GM21737 (cell line): Measurements from ENCODE around the gene GABRR2.
"Not testable (repeated sequence)": the region's sequence is repeated elsewhere in the genome, so short reads cannot be mapped to it uniquely, and the experiment has no call there.

ENCODE experiments used
- ATAC-seq: cut with Tn5 transposase; IDR thresholded peaks from one replicate; pipeline ENCODE4 v1.9.1; 2021; ENCODE audit warnings: mild to moderate bottlenecking, moderate library complexity; ENCODE audit not compliant: unreplicated experiment

GABRR2 gene

DNA sequence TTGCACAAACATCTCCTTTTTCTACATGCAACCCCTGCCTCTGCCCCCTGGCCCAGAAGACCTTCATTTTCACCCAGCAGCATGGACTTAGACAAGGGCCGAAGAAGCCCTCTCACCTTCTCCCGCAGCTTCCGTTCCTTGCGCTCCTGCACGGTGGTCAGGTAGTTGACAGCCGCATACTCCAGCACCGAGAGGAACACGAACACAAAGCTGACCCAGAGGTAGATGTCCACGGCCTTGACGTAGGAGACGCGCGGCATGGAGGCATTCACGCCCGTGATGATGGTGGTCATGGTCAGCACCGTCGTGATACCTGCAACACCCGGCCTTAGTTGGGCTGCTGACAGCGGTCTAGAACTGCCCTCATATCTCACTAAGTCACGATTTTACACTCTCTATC lies 50.8 kb downstream of the GABRR2 start:
- no peak for ATAC-seq

GRCh38 chr6:89260832-89261231 lies 54.3 kb downstream of the GABRR2 start:
- no peak for ATAC-seq

DNA sequence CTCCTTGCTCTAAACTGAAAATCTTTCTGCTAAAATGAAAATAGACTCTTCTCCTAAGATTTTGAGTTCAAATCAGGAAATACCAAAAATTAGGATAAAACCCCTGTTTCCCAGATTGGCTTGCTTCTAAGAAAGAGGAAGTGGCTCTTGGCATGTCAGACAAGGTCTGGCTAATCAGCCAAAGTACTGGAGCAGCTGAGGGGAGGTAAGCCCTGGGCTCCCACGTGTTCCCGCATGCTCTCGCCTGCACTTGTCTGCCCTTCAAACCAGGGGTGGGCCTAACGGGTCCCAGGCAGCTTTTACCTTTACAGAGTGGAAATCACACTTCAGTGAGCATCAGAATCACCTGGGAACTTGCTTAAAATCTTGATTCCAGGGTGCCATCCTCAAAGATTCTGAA lies 54.8 kb downstream of the GABRR2 start:
- ATAC-seq = no peak

DNA sequence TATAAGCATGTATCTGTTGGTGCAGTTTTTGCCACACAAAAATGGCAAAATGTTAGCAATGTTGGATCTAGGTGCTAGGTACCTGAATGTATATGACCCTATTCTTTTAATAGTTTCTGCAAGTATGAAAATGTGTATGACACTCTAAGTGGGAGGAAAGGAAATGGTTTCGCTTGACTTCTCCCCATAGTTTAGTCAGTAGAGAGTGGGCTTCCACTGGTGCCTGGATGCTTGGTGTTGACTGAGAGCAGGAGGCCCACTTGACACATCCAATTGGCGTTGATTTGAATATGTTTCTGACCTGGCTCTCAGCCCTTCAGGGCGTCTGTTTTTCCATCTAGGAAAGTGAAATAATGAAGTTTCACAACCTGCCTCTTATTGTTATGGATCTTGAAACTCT lies 56.2 kb downstream of the GABRR2 start:
- ATAC-seq = no peak

GRCh38 chr6:89257781-89258180 lies 57.3 kb downstream of the GABRR2 start:
- no peak for ATAC-seq

GRCh38 chr6:89257346-89257745 lies 57.8 kb downstream of the GABRR2 start:
- no peak for ATAC-seq

DNA sequence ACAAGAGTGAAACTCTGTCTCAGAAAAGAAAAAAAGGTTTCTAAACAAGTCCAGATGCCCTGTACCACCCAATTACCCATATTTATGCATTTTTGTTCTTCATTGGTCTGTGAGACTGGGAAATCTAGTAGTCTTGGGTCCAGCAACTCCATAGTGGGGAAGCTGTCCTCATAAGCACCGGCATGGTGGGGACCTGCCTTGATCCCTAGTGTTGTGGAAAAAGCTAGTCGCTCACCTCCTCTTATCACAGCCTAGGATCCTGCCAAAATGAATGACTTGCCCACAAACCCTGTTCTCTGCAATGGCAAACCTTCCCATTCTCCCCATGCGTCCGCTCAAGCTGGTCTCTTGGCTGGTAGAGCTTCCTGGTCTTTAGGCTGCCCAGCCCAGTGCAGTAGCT lies 59.7 kb downstream of the GABRR2 start:
- ATAC-seq = no peak

DNA sequence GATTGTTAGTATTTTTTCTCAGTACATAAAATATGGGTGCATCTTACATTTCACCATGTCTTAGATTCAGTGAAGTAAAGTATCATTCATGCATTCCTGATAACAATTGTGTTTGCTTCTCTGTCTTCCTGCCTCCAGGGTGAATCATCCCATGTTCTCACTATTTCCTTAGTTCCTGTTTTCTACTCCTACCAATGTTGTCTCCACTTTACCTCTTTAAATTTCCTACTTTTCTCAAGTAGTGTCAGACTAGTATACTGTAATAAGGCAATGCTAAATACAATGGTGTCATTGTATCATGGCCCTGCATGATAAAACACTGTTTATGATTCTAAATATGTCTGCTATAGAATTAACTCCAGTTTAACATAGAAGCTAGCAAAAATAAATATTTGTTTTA lies 60.5 kb downstream of the GABRR2 start:
- ATAC-seq = no peak

GRCh38 chr6:89252907-89253306 lies 62.2 kb downstream of the GABRR2 start:
- ATAC-seq = no peak

- ATAC-seq = no peak
Observed at GRCh38 chr6:89251976-89252375, 63.1 kb downstream of the GABRR2 start.

GRCh38 chr6:89251170-89251569 lies 63.9 kb downstream of the GABRR2 start:
- no peak for ATAC-seq

DNA sequence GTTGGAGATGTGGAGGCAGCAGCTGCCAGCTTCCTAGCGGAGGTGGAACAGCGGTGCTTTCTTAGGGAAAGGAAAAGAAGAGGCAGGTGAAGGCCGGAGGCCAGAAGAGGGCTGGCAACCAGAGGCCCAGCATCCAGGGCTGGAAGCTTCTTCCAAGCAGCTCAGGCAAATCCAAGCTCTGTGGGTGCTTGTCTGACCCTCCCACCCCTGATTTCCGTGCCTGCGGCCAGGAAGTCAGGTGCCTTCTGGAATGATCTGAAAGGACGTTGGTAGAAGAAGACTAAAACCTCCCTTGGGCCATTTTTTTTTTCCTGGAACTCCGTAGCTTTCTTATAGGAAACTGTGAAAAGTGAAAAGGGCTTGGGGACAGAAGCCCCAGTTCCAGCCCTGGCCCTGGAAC lies 64.9 kb downstream of the GABRR2 start:
- ATAC-seq = no peak

DNA sequence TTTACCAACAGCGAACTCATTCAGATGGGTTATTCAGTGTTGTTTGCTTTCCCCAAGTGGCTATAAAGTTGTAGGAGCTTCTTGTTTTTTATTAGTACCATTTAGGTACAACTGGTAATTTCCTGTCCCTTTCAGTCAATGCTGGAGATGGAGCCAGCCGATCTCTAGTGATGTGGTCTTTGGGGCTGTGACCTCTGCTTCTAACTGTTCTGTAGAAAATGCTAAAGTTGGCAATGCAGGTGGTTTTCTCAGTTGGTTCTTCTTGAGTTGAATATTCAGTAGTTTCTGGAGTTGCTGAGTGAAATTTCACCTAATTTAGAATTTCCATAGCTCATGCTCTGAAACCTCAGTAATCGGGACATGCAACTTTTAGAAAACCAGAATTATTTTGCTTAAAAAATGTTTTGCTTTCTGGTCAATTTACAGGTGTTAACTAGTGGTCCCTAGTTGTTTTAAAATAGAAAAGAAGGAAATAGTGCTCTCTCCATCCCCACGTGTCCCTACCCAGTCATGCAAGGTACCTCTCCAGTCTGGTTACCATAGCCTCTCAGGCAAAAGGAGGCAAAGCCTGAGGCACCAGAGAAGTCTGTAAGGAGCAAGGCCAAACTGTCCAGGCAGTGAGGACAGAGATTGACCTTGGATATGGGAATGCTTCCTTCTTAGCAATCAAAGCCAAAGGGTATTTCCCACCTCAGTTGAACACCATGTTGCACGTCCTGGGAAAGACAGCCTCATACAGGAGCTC lies 70.7 kb downstream of the GABRR2 start:
- no peak for ATAC-seq

DNA sequence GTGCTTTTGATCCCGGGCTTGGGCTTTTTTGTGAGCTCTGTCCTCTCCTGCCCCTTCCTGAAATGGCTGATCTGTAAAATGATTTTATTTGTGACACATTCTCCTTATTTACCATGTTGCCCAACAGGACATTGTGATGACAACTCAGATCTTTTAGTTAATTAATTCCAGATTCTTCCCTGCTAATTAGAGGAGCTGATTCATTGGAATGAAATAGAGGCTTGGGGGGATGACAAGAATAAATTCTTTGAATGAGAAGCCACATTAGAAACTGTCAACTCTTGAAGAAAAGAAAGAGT lies 71.8 kb downstream of the GABRR2 start:
- no peak for ATAC-seq

DNA sequence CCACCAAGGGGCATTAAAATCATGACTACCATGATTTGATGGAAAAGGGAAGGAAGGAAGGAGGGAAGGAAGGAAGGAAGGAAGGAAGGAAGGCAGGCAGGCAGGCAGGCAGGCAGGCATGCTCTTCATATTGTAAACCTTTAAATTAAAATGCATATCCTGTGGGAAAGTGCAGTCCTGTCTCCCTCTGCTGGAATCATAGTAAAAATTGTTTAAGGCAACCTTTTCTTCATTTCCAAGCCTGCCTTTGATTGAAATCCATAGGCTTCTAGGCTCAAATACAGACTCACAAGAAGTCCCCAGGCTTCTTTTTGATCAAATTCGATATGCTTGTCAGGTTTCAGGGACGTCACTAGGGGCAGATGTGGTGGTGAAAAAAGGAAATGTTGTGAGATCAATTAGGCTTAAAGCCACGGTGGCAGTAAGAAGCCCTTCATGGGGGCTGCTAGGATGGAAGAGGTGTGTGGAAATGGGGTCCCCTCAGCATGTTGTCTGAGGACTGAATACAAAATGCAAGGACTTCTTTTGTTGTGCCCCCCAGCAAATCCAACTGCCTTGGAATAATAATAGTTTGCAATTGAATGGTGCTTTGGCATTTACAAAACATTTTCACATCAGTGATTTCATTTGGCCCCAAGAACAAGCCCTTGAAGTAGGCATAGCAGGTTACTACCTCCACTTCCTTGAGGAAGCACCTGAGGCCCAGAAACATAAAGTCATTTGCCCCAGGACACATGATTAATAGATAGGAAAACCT lies 72.3 kb downstream of the GABRR2 start:
- ATAC-seq = no peak

GRCh38 chr6:89239338-89239737 lies 75.8 kb downstream of the GABRR2 start:
- ATAC-seq = no peak

GRCh38 chr6:89237158-89237557 lies 77.9 kb downstream of the GABRR2 start:
- ATAC-seq = no peak

- not testable (repeated sequence) for ATAC-seq
Observed at GRCh38 chr6:89233605-89234004, 81.5 kb downstream of the GABRR2 start.

DNA sequence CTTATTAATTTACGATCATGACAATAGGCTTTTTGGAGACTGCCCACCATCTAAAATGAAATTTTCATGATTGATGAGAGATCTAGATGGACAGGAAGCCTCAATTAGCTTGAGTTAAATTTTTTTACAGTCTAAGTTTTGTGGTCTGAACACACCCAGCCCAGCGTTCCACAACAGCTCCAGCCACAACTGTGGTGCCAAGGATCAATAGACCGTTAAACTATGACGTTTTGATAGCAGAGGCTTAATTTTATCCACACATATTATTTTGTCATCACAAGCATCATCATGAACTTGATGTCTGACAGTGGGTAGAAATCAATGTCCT lies 92.4 kb downstream of the GABRR2 start:
- ATAC-seq = no peak

DNA sequence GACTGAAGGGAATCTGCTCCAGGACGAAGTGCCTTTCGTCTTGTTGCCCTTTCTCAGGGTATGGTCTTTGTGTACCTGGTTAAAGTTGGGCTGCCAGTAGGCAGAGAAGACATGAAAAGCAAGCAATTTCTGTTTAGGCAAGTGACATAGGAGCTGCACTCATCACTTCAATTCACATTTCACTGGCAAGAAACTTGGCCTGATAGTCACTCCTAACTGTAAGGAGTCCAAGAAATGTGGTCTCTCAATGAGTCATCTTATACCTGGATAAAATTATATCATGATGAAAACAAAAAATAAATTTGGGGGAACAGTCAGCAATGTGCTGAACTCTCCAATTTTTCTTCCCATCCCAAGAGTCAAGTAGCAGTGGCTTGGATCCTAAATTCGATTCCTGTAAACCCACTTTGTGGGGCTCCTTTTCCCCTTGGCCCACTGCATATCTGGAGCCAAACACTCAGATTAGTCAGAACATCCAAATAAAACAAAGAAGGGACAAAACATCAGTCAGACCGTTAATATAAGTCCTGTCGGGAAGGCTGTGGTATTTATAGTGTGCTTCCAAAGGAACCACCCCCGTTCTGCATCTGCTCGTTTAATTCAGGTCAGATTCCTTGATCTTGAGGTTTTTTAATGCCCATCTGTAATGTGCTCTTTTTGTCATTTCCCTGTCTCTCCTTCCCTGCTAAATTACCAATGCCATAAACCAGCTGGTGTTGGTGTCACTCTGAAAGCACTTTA lies 93.0 kb downstream of the GABRR2 start:
- no peak for ATAC-seq

GRCh38 chr6:89221129-89221528 lies 94.0 kb downstream of the GABRR2 start:
- no peak for ATAC-seq

GRCh38 chr6:89217299-89217910 lies 97.7 kb downstream of the GABRR2 start, which contains the start of gene GABRR1:
Gene GABRR1 (minus strand): TSS chr6:89217358. CDS start chr6:89217322, 36 bp downstream.
- no peak for ATAC-seq
